GM12875 (cell line): ENCODE data around the gene KIF1B.

Experiments
- H3K4me3 ChIP-seq: one replicate; pipeline ENCODE4 v1.5.1; 2011; ENCODE audit warnings: low read depth, low read length, control low read depth
- CTCF ChIP-seq: IDR thresholded peaks from 2 replicates; pipeline ENCODE4 v1.5.1; 2011; ENCODE audit warnings: low read depth, mild to moderate bottlenecking, control low read depth, inconsistent platforms, low read length, moderate library complexity, borderline replicate concordance; ENCODE audit not compliant: insufficient read depth

KIF1B gene

GRCh38 chr1:10209905-10210810 lies at the start of gene KIF1B:
TSS of gene KIF1B (plus strand) at chr1:10210570. CDS start at chr1:10232329, 21,759 bp downstream.
- H3K4me3 ChIP-seq = peak within 1 kb of the TSS; percentile 58
- peak; percentile 92 for TF ChIP-seq CTCF

GRCh38 chr1:10160907-10161490 lies 49.4 kb upstream of the KIF1B start:
- no peak overlapping the region for H3K4me3 ChIP-seq
- TF ChIP-seq CTCF = no peak

GRCh38 chr1:10161541-10162290 lies 48.7 kb upstream of the KIF1B start:
- TF ChIP-seq CTCF = no peak
- H3K4me3 ChIP-seq = no peak overlapping the region

- no peak overlapping the region for H3K4me3 ChIP-seq
These were observed 41.4 kb upstream of the KIF1B start for GRCh38 chr1:10168912-10169514.

GRCh38 chr1:10170239-10170574 lies 40.2 kb upstream of the KIF1B start:
- H3K4me3 ChIP-seq = no peak overlapping the region
- no peak for TF ChIP-seq CTCF

More at GRCh38 chr1:10168912-10169514, 41.4 kb upstream of the KIF1B start:
- TF ChIP-seq CTCF = no peak

GRCh38 chr1:10171105-10171767 lies 39.1 kb upstream of the KIF1B start:
- no peak overlapping the region for H3K4me3 ChIP-seq
- no peak for TF ChIP-seq CTCF
